Measurements from ENCODE around the gene OR6C74.

Gene OR6C74

DNA sequence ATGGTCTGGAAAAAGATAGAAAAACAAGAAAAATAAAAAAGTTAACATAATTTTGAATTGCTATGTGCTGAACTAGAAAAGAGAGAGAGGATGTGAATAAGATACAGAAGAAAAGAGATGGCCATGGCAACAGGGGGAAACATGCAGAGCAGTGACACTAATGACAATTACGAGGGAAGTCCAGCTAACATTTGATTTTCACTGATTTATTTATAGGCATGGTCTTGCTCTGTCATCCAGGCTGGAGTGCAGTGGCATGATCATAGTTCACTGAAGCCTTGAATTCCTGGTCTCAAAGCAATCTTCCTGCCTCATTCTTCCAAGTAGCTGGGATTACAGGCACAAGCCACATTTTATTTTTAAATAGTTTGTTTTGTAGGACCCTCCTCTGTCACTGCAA lies 1.8 kb downstream of the OR6C74 start:
- DNase-seq (no peak), ATAC-seq (ENCODE audit: insufficient read depth, low read depth) (no peak)
- Histone ChIP-seq H3K4me2 (ENCODE audit: insufficient read depth, low read length) (no peak overlapping the region), H3K9ac (ENCODE audit: low read depth, low read length) (no peak overlapping the region), H3K9me3 (ENCODE audit: insufficient read depth, low read length, severe bottlenecking) (no peaks in the 10 kb centered on the region), H3K79me2 (ENCODE audit: insufficient read depth, low read length) (no peaks in the 10 kb centered on the region), H3K27me3 (ENCODE audit: insufficient read depth, low read length, poor library complexity) (peaks cover 13% of the 10 kb centered on the region), H3K4me1 (ENCODE audit: insufficient read depth, low read length) (no peaks in the 10 kb centered on the region), H3K27ac (ENCODE audit: low read length) (no peak overlapping the region), H2AFZ (ENCODE audit: low read depth, low read length) (no peak overlapping the region), H3K4me3 (ENCODE audit: low read depth in 1 of 2, low read length in 2 of 2) (no peak overlapping the region), H4K20me1 (ENCODE audit: insufficient read depth, low read length) (no peaks in the 10 kb centered on the region), H3K36me3 (ENCODE audit: insufficient read depth, low read length) (no peaks in the 10 kb centered on the region)
- TF ChIP-seq EZH2 (IDR thresholded peaks at IDR 0.05; ENCODE audit: borderline replicate concordance, low read depth, low read length, severe bottlenecking), result no peak

DNA sequence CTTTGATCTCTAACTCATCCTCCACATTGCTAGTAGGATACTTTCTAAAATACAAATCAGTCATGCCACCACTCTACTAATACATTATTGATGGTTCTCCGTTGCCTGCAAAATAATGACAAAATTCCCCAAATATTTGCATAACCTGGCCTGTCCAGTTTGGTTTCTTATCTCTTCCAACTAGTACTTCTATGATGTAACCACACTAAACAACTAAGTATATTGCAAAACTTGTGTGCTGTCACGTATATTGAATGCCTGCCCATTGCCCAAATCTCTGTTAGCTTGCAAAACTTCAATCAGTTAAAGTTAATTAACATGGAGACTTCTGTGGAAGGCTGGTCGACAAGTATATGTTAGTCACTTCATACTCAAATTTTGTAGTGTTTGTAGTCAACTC lies 6.5 kb downstream of the OR6C74 start:
- Histone ChIP-seq H3K4me2 (ENCODE audit: insufficient read depth, low read length) (no peak overlapping the region), H3K4me1 (ENCODE audit: insufficient read depth, low read length) (no peaks in the 10 kb centered on the region), H2AFZ (ENCODE audit: low read depth, low read length) (no peak overlapping the region), H3K9me3 (ENCODE audit: insufficient read depth, low read length, severe bottlenecking) (no peaks in the 10 kb centered on the region), H3K79me2 (ENCODE audit: insufficient read depth, low read length) (no peaks in the 10 kb centered on the region), H3K4me3 (ENCODE audit: low read depth in 1 of 2, low read length in 2 of 2) (no peak overlapping the region), H3K27me3 (ENCODE audit: insufficient read depth, low read length, poor library complexity) (peaks cover 19% of the 10 kb centered on the region), H3K27ac (ENCODE audit: low read length) (no peak overlapping the region), H3K36me3 (ENCODE audit: insufficient read depth, low read length) (no peaks in the 10 kb centered on the region), H3K9ac (ENCODE audit: low read depth, low read length) (no peak overlapping the region), H4K20me1 (ENCODE audit: insufficient read depth, low read length) (no peaks in the 10 kb centered on the region)
- TF ChIP-seq EZH2 (IDR thresholded peaks at IDR 0.05; ENCODE audit: borderline replicate concordance, low read depth, low read length, severe bottlenecking), result no peak
- TF ChIP-seq, protein P1, sequence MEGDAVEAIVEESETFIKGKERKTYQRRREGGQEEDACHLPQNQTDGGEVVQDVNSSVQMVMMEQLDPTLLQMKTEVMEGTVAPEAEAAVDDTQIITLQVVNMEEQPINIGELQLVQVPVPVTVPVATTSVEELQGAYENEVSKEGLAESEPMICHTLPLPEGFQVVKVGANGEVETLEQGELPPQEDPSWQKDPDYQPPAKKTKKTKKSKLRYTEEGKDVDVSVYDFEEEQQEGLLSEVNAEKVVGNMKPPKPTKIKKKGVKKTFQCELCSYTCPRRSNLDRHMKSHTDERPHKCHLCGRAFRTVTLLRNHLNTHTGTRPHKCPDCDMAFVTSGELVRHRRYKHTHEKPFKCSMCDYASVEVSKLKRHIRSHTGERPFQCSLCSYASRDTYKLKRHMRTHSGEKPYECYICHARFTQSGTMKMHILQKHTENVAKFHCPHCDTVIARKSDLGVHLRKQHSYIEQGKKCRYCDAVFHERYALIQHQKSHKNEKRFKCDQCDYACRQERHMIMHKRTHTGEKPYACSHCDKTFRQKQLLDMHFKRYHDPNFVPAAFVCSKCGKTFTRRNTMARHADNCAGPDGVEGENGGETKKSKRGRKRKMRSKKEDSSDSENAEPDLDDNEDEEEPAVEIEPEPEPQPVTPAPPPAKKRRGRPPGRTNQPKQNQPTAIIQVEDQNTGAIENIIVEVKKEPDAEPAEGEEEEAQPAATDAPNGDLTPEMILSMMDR (IDR thresholded peaks at IDR 0.05; ENCODE audit: borderline replicate concordance, extremely low read depth, low read length, poor library complexity, severe bottlenecking), result no peak
- DNase-seq, result no peak
- no peak for ATAC-seq (ENCODE audit: insufficient read depth, low read depth)

DNA sequence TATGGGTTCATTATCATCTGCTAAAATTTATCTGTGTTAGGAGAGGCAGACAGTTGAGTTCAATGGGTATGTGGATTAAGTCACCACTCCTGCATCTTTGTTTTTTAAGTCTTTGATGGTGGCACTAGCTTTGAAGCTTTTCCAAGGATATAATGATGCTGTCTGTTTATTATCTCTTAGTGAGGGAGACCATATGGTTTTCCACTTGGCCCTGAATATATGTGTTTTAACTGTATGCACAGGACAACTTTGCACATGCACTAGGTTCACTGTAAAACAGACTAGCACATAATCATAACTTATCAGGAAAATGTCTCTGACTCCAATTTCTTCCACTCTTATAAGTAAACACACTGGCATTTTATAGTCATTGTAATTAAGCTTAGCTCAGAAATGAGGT lies 8.9 kb downstream of the OR6C74 start:
- H3K79me2 ChIP-seq (ENCODE audit: insufficient read depth, low read length), result no peaks in the 10 kb centered on the region
- peaks cover 9% of the 10 kb centered on the region for H3K27me3 ChIP-seq (ENCODE audit: insufficient read depth, low read length, poor library complexity)
- no peaks in the 10 kb centered on the region for H3K4me1 ChIP-seq (ENCODE audit: insufficient read depth, low read length)
- no peaks in the 10 kb centered on the region for H3K9me3 ChIP-seq (ENCODE audit: insufficient read depth, low read length, severe bottlenecking)
- H3K4me3 ChIP-seq (ENCODE audit: low read depth in 1 of 2, low read length in 2 of 2), result no peak overlapping the region
- TF ChIP-seq, protein P1 (IDR thresholded peaks at IDR 0.05; ENCODE audit: borderline replicate concordance, extremely low read depth, low read length, poor library complexity, severe bottlenecking), result no peak
- TF ChIP-seq EZH2 (IDR thresholded peaks at IDR 0.05; ENCODE audit: borderline replicate concordance, low read depth, low read length, severe bottlenecking), result no peak
- H3K27ac ChIP-seq (ENCODE audit: low read length), result no peak overlapping the region
- DNase-seq, result no peak
- H4K20me1 ChIP-seq (ENCODE audit: insufficient read depth, low read length), result no peaks in the 10 kb centered on the region
- no peak for ATAC-seq (ENCODE audit: insufficient read depth, low read depth)
- no peak overlapping the region for H3K4me2 ChIP-seq (ENCODE audit: insufficient read depth, low read length)
- no peak overlapping the region for H2AFZ ChIP-seq (ENCODE audit: low read depth, low read length)
- H3K9ac ChIP-seq (ENCODE audit: low read depth, low read length), result no peak overlapping the region
- no peaks in the 10 kb centered on the region for H3K36me3 ChIP-seq (ENCODE audit: insufficient read depth, low read length)

DNA sequence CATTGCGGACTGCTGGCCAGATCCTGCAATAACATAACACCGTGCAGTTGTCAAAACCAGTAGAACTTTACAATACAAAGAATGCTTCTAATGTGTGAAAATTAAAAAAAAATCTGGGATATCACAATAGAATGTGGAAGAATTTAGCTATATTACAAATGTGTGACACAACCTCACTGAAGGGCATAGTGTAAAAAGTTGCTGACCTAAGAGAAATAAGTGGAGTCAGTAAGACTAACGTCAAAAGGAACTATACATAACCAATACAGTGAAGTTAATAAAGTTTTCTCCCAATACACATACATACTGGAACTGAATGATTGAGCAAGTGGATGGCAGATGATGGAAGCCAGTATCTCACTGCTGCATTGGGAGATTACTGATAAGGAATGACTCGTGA lies 12.4 kb downstream of the OR6C74 start:
- no peaks in the 10 kb centered on the region for H3K36me3 ChIP-seq (ENCODE audit: insufficient read depth, low read length)

More for the DNA sequence above, 12.4 kb downstream of the OR6C74 start:
- DNase-seq, result no peak
- TF ChIP-seq EZH2 (IDR thresholded peaks at IDR 0.05; ENCODE audit: borderline replicate concordance, low read depth, low read length, severe bottlenecking), result no peak
- TF ChIP-seq, protein P1 (IDR thresholded peaks at IDR 0.05; ENCODE audit: borderline replicate concordance, extremely low read depth, low read length, poor library complexity, severe bottlenecking), result no peak
- no peak for ATAC-seq (ENCODE audit: insufficient read depth, low read depth)
- Histone ChIP-seq H3K4me2 (ENCODE audit: insufficient read depth, low read length) (no peak overlapping the region), H2AFZ (ENCODE audit: low read depth, low read length) (no peak overlapping the region), H4K20me1 (ENCODE audit: insufficient read depth, low read length) (no peaks in the 10 kb centered on the region), H3K79me2 (ENCODE audit: insufficient read depth, low read length) (no peaks in the 10 kb centered on the region), H3K27me3 (ENCODE audit: insufficient read depth, low read length, poor library complexity) (peaks cover 6% of the 10 kb centered on the region), H3K4me3 (ENCODE audit: low read depth in 1 of 2, low read length in 2 of 2) (no peak overlapping the region), H3K4me1 (ENCODE audit: insufficient read depth, low read length) (no peaks in the 10 kb centered on the region), H3K9me3 (ENCODE audit: insufficient read depth, low read length, severe bottlenecking) (no peaks in the 10 kb centered on the region), H3K9ac (ENCODE audit: low read depth, low read length) (no peak overlapping the region), H3K27ac (ENCODE audit: low read length) (no peak overlapping the region)

All from DND-41 (cell line).